Measurements from ENCODE around the gene PROB1. TPM values are rescaled to one million over a fixed set of nuclear protein-coding genes. Genes with fewer than 3 reads are reported as not detected.

Gene PROB1
- total and polyA plus RNA-seq, 2 of the 13 experiments (the other 11 are each of a cell fraction or from before 2014, with no cell fraction given), result 0.69 to 1.1 TPM

DNA sequence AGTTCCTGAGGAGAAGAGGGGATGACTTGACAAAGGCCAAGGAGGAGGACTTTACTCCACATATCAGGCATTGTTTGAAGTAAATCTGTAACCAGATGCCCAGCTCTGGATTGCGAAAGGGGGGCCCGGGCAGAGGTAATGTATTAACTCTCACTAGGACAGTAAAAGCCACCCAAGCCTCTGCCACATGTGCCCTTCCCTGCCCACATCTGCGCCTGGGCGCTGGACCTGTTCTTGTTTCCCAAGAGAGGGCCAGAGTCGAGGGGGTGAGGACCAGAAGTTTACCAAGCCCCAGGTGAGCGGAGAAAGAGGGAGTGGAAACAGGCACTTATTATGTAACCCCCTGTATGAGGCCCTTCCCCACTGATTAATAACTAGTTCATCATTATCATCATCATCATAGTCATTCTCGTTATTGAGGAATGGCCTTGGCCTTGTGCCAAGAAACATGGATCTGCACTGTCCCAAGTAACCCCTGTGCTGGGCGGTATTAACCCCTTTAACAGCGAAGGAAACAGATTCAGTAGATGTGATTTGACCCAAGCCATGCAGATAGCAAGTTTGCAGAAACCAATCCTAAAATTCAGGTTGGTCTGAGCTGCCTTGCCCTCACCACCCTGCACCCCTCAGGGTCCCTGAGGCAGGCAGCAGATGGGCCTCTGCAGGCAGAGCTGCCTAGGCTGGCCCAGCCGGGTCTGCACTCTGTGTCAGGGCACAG lies 11.5 kb downstream of the PROB1 start, which contains the start of gene SLC23A1 (continued):
- TF ChIP-seq, protein P1, sequence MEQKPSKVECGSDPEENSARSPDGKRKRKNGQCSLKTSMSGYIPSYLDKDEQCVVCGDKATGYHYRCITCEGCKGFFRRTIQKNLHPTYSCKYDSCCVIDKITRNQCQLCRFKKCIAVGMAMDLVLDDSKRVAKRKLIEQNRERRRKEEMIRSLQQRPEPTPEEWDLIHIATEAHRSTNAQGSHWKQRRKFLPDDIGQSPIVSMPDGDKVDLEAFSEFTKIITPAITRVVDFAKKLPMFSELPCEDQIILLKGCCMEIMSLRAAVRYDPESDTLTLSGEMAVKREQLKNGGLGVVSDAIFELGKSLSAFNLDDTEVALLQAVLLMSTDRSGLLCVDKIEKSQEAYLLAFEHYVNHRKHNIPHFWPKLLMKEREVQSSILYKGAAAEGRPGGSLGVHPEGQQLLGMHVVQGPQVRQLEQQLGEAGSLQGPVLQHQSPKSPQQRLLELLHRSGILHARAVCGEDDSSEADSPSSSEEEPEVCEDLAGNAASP (CRISPR knock-in tag; IDR thresholded peaks at IDR 0.05; ENCODE audit: borderline replicate concordance), result 0 out of 2 replicates have a peak, but pooled peaks have one; percentile 29
- TF ChIP-seq MNT (IDR thresholded peaks at IDR 0.05) (no peak), NCOA1 (CRISPR knock-in tag; IDR thresholded peaks at IDR 0.05) (no peak), ZNF550 (CRISPR knock-in tag; IDR thresholded peaks at IDR 0.05; ENCODE audit: borderline replicate concordance) (no peak), HNF4G (IDR thresholded peaks at IDR 0.05; ENCODE audit: borderline replicate concordance, low read depth, low read length) (peak; percentile 72; the same call in 1 of the 2 replicates), HNF4G (CRISPR knock-in tag; IDR thresholded peaks at IDR 0.05; ENCODE audit: borderline replicate concordance, low read depth) (no peak), ZBTB33 (CRISPR knock-in tag; IDR thresholded peaks at IDR 0.05) (no peak), TRIM24 (CRISPR knock-in tag; IDR thresholded peaks at IDR 0.05) (no peak), E2F2 (CRISPR knock-in tag; IDR thresholded peaks at IDR 0.05; ENCODE audit: borderline replicate concordance) (no peak), TCF7 (IDR thresholded peaks at IDR 0.05; ENCODE audit: low read depth) (0 out of 2 replicates have a peak, but pooled peaks have one; percentile 24), ZBTB1 (CRISPR knock-in tag; IDR thresholded peaks at IDR 0.05; ENCODE audit: borderline replicate concordance) (no peak), KLF9 (CRISPR knock-in tag; IDR thresholded peaks at IDR 0.05; ENCODE audit: low read depth) (no peak), SP2 (CRISPR knock-in tag; IDR thresholded peaks at IDR 0.05) (no peak), ZNF619 (CRISPR knock-in tag; IDR thresholded peaks at IDR 0.05) (no peak), ARNT2 (CRISPR knock-in tag; IDR thresholded peaks at IDR 0.05; ENCODE audit: low read depth) (no peak), E2F1 (CRISPR knock-in tag; IDR thresholded peaks at IDR 0.05) (no peak), ZKSCAN1 (IDR thresholded peaks at IDR 0.05; ENCODE audit: low read length) (no peak)
- TF ChIP-seq, protein P2, sequence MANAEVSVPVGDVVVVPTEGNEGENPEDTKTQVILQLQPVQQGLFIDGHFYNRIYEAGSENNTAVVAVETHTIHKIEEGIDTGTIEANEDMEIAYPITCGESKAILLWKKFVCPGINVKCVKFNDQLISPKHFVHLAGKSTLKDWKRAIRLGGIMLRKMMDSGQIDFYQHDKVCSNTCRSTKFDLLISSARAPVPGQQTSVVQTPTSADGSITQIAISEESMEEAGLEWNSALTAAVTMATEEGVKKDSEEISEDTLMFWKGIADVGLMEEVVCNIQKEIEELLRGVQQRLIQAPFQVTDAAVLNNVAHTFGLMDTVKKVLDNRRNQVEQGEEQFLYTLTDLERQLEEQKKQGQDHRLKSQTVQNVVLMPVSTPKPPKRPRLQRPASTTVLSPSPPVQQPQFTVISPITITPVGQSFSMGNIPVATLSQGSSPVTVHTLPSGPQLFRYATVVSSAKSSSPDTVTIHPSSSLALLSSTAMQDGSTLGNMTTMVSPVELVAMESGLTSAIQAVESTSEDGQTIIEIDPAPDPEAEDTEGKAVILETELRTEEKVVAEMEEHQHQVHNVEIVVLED (CRISPR knock-in tag; IDR thresholded peaks at IDR 0.05; ENCODE audit: borderline replicate concordance), result no peak
- TF ChIP-seq, protein P3, sequence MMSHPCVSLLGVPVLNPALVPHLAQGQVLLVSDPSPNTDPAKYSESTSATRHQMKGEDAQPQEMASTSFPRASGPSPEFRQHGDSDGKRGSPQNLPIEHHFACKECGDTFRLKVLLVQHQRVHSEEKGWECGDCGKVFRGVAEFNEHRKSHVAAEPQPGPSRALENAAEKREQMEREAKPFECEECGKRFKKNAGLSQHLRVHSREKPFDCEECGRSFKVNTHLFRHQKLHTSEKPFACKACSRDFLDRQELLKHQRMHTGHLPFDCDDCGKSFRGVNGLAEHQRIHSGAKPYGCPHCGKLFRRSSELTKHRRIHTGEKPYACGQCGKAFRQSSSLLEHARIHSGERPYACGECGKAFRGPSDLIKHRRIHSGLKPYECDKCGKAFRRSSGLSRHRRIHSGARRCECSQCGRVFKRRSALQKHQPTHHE (CRISPR knock-in tag; IDR thresholded peaks at IDR 0.05; ENCODE audit: borderline replicate concordance), result no peak
